ENCODE measurements around the gene TJP2.

GRCh38 chr9:69149321-69149807, 24.7 kb upstream of the TJP2 start:
- no peak for TF ChIP-seq CTCF (IDR thresholded peaks at IDR 0.05)
- no peak for TF ChIP-seq POLR2A (IDR thresholded peaks at IDR 0.05)

All from lower leg skin (tissue), 3 donors.